ENCODE measurements around the gene SYCP2L. TPM values are rescaled to one million over a fixed set of nuclear protein-coding genes. Genes with fewer than 3 reads are reported as not detected.
"Not testable (repeated sequence)": the region's sequence is repeated elsewhere in the genome, so short reads cannot be mapped to it uniquely, and the experiment has no call there.

The SYCP2L gene
- polyA plus RNA-seq, 1 donor (not counting 4 experiments of a cell fraction or from before 2014, with no cell fraction given) = 1.3 TPM

DNA sequence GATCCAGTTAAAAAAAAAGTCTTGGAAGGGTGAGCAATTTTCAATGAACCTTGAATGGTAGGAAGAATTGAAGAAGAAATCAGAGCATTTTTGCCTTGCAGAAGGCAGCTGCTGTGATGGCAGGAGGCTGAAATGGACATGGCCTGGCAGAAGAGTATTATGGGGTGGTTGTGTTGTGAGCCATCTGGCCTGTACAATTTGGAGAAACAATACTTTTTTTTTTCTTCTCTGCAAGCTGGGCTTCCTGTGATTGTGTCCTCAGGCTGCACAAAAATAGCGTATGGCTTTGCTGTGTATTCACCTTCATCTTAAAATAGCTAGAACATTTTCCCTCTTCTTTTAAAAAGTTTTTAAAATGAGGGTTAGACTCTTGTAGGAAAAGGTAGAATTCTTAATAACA lies 21.4 kb downstream of the SYCP2L start:
- Histone ChIP-seq H3K4me3 (ENCODE audit: control insufficient read depth in 2 of 3, extremely low read depth in 1 of 3, insufficient read depth in 2 of 3, low read depth in 1 of 3, low read length in 3 of 3) (no peak overlapping the region), H3K27ac (ENCODE audit: control insufficient read depth, insufficient read depth, low read length) (no peak overlapping the region), H4K20me1 (ENCODE audit: control insufficient read depth, extremely low read depth, insufficient read depth, low read length) (no peaks in the 10 kb centered on the region), H3K9me1 (ENCODE audit: control insufficient read depth, extremely low read depth, insufficient read depth, low read length) (no peaks in the 10 kb centered on the region), H3K4me1 (ENCODE audit: control insufficient read depth, extremely low read depth, insufficient read depth, low read length) (no peaks in the 10 kb centered on the region), H3K4me2 (ENCODE audit: control insufficient read depth, extremely low read depth, insufficient read depth, low read depth, low read length) (no peak overlapping the region), H3K27me3 (ENCODE audit: control insufficient read depth, extremely low read depth, insufficient read depth, low read length) (no peaks in the 10 kb centered on the region), H3K79me2 (ENCODE audit: control insufficient read depth, insufficient read depth, low read length) (no peaks in the 10 kb centered on the region), H2AFZ (ENCODE audit: control insufficient read depth, low read length) (no peak overlapping the region), H3K9ac (ENCODE audit: control insufficient read depth, extremely low read depth, insufficient read depth, low read length) (no peak overlapping the region), H3K9me3 (ENCODE audit: control insufficient read depth, low read depth, low read length) (no peaks in the 10 kb centered on the region), H3K36me3 (ENCODE audit: control insufficient read depth in 2 of 2, extremely low read depth in 1 of 2, insufficient read depth in 2 of 2, low read length in 2 of 2) (no peaks in the 10 kb centered on the region)
- FAIRE-seq = no peak
- no peak for TF ChIP-seq EZH2 (IDR thresholded peaks at IDR 0.05; ENCODE audit: low read length)
- TF ChIP-seq, protein P1, sequence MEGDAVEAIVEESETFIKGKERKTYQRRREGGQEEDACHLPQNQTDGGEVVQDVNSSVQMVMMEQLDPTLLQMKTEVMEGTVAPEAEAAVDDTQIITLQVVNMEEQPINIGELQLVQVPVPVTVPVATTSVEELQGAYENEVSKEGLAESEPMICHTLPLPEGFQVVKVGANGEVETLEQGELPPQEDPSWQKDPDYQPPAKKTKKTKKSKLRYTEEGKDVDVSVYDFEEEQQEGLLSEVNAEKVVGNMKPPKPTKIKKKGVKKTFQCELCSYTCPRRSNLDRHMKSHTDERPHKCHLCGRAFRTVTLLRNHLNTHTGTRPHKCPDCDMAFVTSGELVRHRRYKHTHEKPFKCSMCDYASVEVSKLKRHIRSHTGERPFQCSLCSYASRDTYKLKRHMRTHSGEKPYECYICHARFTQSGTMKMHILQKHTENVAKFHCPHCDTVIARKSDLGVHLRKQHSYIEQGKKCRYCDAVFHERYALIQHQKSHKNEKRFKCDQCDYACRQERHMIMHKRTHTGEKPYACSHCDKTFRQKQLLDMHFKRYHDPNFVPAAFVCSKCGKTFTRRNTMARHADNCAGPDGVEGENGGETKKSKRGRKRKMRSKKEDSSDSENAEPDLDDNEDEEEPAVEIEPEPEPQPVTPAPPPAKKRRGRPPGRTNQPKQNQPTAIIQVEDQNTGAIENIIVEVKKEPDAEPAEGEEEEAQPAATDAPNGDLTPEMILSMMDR (optimal IDR thresholded peaks at IDR 0.05 in 1 of 3, IDR thresholded peaks at IDR 0.05 in 1 of 3, conservative IDR thresholded peaks at IDR 0.05 in 1 of 3; ENCODE audit: extremely low read depth in 1 of 3, insufficient read depth in 2 of 3, low read length in 3 of 3) = no peak
- DNase-seq (ENCODE audit: low read depth, low spot score) = no peak
- dilution Hi-C loops (cut with MboI; ENCODE audit: extremely low pct_ligation_motif_present, low sequenced_read_pairs) = no loop called here

DNA sequence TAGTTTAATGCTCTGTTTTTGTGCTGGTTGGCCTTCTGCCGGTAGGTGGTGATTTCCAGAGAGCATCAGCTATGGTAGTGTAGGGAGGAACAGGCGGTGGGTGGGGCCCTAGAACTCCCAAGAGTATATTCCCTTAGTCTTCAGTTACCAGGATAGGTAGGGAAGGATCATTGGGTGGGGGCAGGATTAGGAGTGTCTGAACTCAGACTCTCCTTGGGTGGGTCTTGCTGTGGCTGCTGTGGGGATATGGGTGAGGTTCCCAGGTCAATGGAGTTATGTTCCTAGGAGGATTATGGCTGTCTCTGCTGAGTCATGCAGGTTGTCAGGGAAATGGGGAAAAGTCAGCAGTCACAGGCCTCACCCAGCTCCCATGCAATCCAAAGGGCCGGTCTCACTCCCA lies 32.7 kb downstream of the SYCP2L start:
- H3K9me3 ChIP-seq (ENCODE audit: control insufficient read depth, low read depth, low read length); H3K36me3 ChIP-seq (ENCODE audit: control insufficient read depth in 2 of 2, extremely low read depth in 1 of 2, insufficient read depth in 2 of 2, low read length in 2 of 2); H3K4me3 ChIP-seq (ENCODE audit: control insufficient read depth in 2 of 3, extremely low read depth in 1 of 3, insufficient read depth in 2 of 3, low read depth in 1 of 3, low read length in 3 of 3); H3K27ac ChIP-seq (ENCODE audit: control insufficient read depth, insufficient read depth, low read length); H3K9me1 ChIP-seq (ENCODE audit: control insufficient read depth, extremely low read depth, insufficient read depth, low read length); H3K4me2 ChIP-seq (ENCODE audit: control insufficient read depth, extremely low read depth, insufficient read depth, low read depth, low read length); H3K27me3 ChIP-seq (ENCODE audit: control insufficient read depth, extremely low read depth, insufficient read depth, low read length); H2AFZ ChIP-seq (ENCODE audit: control insufficient read depth, low read length); H3K4me1 ChIP-seq (ENCODE audit: control insufficient read depth, extremely low read depth, insufficient read depth, low read length); dilution Hi-C loops (cut with MboI; ENCODE audit: extremely low pct_ligation_motif_present, low sequenced_read_pairs); H3K9ac ChIP-seq (ENCODE audit: control insufficient read depth, extremely low read depth, insufficient read depth, low read length); H4K20me1 ChIP-seq (ENCODE audit: control insufficient read depth, extremely low read depth, insufficient read depth, low read length); FAIRE-seq; DNase-seq (ENCODE audit: low read depth, low spot score); H3K79me2 ChIP-seq (ENCODE audit: control insufficient read depth, insufficient read depth, low read length): not testable (repeated sequence)

DNA sequence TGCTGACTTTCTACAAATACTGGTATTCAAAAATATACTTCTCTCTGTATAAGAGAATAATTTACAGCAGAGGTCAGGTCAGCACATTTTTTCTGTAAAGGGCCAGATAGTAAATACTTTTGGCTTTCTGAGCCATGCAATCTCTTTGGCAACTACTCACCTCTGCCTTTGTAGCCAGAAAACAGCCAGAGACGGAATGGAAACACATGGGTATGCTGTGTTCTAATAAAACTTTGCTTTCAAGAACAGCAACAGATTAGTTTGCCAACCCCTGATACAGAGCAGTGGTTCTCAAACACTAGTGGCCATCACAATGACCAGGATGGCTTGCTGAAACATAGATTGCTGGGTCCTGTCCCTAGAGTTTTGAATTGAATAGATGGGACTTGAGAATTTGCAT lies 46.3 kb downstream of the SYCP2L start:
- Histone ChIP-seq H3K9ac (ENCODE audit: control insufficient read depth, extremely low read depth, insufficient read depth, low read length) (no peak overlapping the region), H3K27me3 (ENCODE audit: control insufficient read depth, extremely low read depth, insufficient read depth, low read length) (no peaks in the 10 kb centered on the region), H3K4me2 (ENCODE audit: control insufficient read depth, extremely low read depth, insufficient read depth, low read depth, low read length) (no peak overlapping the region), H3K4me1 (ENCODE audit: control insufficient read depth, extremely low read depth, insufficient read depth, low read length) (no peaks in the 10 kb centered on the region), H3K27ac (ENCODE audit: control insufficient read depth, insufficient read depth, low read length) (no peak overlapping the region), H3K9me1 (ENCODE audit: control insufficient read depth, extremely low read depth, insufficient read depth, low read length) (no peaks in the 10 kb centered on the region), H3K4me3 (ENCODE audit: control insufficient read depth in 2 of 3, extremely low read depth in 1 of 3, insufficient read depth in 2 of 3, low read depth in 1 of 3, low read length in 3 of 3) (no peak overlapping the region), H3K36me3 (ENCODE audit: control insufficient read depth in 2 of 2, extremely low read depth in 1 of 2, insufficient read depth in 2 of 2, low read length in 2 of 2) (no peaks in the 10 kb centered on the region), H2AFZ (ENCODE audit: control insufficient read depth, low read length) (no peak overlapping the region), H3K9me3 (ENCODE audit: control insufficient read depth, low read depth, low read length) (no peaks in the 10 kb centered on the region), H3K79me2 (ENCODE audit: control insufficient read depth, insufficient read depth, low read length) (no peaks in the 10 kb centered on the region), H4K20me1 (ENCODE audit: control insufficient read depth, extremely low read depth, insufficient read depth, low read length) (no peaks in the 10 kb centered on the region)
- no peak for TF ChIP-seq EZH2 (IDR thresholded peaks at IDR 0.05; ENCODE audit: low read length)
- TF ChIP-seq, protein P1 (optimal IDR thresholded peaks at IDR 0.05 in 1 of 3, IDR thresholded peaks at IDR 0.05 in 1 of 3, conservative IDR thresholded peaks at IDR 0.05 in 1 of 3; ENCODE audit: extremely low read depth in 1 of 3, insufficient read depth in 2 of 3, low read length in 3 of 3) = no peak
- DNase-seq (ENCODE audit: low read depth, low spot score) = no peak
- no peak for FAIRE-seq
- dilution Hi-C loops (cut with MboI; ENCODE audit: extremely low pct_ligation_motif_present, low sequenced_read_pairs) = no loop called here

All from keratinocyte (primary cell).